OCI-LY1 (cell line): ENCODE measurements around the gene PKIB.

ENCODE experiments used
- H2AFZ ChIP-seq: fragments of 200-600 bp; sonication (generic), shearing (Covaris generic); 2 replicates; pipeline ENCODE4 v1.6.0; 2014; ENCODE audit warnings: antibody characterized with exemption, mild to moderate bottlenecking, low read length
- H3F3A ChIP-seq: fragments of 200-600 bp; sonication (generic), shearing (Covaris generic); 2 replicates; pipeline ENCODE4 v1.6.0; 2014; ENCODE audit warnings: mild to moderate bottlenecking, antibody characterized with exemption, low read length, moderate library complexity; ENCODE audit not compliant: insufficient read depth
- H3K27ac ChIP-seq: fragments of 200-600 bp; sonication (generic); 2 replicates; pipeline ENCODE4 v1.5.1; 2014; ENCODE audit warnings: low read length, mixed run types, mild to moderate bottlenecking, low read depth; ENCODE audit not compliant: poor library complexity, severe bottlenecking
- H3K27me3 ChIP-seq: fragments of 200-600 bp; sonication (generic); 2 replicates; pipeline ENCODE4 v1.6.0; 2014; ENCODE audit warnings: antibody characterized with exemption, mild to moderate bottlenecking, low read length, moderate library complexity; ENCODE audit not compliant: insufficient read depth
- H3K36me3 ChIP-seq: fragments of 200-600 bp; sonication (generic); 2 replicates; pipeline ENCODE4 v1.6.1; 2014; ENCODE audit warnings: mild to moderate bottlenecking, antibody characterized with exemption, low read length, moderate library complexity, mixed read lengths; ENCODE audit not compliant: insufficient read depth
- H3K4me1 ChIP-seq: fragments of 200-600 bp; sonication (generic); 2 replicates; pipeline ENCODE4 v1.5.1; 2014; ENCODE audit warnings: mild to moderate bottlenecking, low read length, moderate library complexity; ENCODE audit not compliant: insufficient read depth, severe bottlenecking
- H3K4me2 ChIP-seq: fragments of 200-600 bp; sonication (generic), shearing (Covaris generic); 2 replicates; pipeline ENCODE4 v1.6.1; 2014; ENCODE audit warnings: low read length
- H3K4me3 ChIP-seq: fragments of 200-600 bp; sonication (generic); 2 replicates; pipeline ENCODE4 v1.5.1; 2014; ENCODE audit warnings: low read length, low read depth, mild to moderate bottlenecking, mixed read lengths; ENCODE audit not compliant: poor library complexity, severe bottlenecking
- H3K79me2 ChIP-seq: fragments of 200-600 bp; shearing (Covaris generic); 2 replicates; pipeline ENCODE4 v1.6.1; 2016; ENCODE audit warnings: mixed run types, low read length, mixed read lengths; ENCODE audit not compliant: insufficient read depth
- H3K9ac ChIP-seq: fragments of 200-600 bp; sonication (generic), shearing (Covaris generic); 2 replicates; pipeline ENCODE4 v1.6.1; 2014; ENCODE audit warnings: mild to moderate bottlenecking, low read length, mixed read lengths
- H3K9me2 ChIP-seq: fragments of 200-600 bp; sonication (generic), shearing (Covaris generic); 2 replicates; pipeline ENCODE4 v1.6.1; 2014; ENCODE audit warnings: low read depth, mild to moderate bottlenecking, low read length, mixed read lengths
- H3K9me3 ChIP-seq: fragments of 200-600 bp; shearing (Covaris generic); 2 replicates; pipeline ENCODE4 v1.6.1; 2014; ENCODE audit warnings: low read length, mixed read lengths
- H4K20me1 ChIP-seq: fragments of 200-600 bp; sonication (generic), shearing (Covaris generic); 2 replicates; pipeline ENCODE4 v1.6.0; 2016; ENCODE audit warnings: mild to moderate bottlenecking, low read length; ENCODE audit not compliant: insufficient read depth
- EZH2 ChIP-seq: fragments of 200-600 bp; sonication (generic), shearing (Covaris generic); IDR thresholded peaks from 2 replicates; pipeline ENCODE4 v1.8.0; 2017; ENCODE audit warnings: borderline replicate concordance, mixed run types, mild to moderate bottlenecking, antibody characterized with exemption, low read length, moderate library complexity, mixed read lengths
- TF ChIP-seq, protein P1 (sequence below): fragments of 200-600 bp; sonication (generic), shearing (Covaris generic); IDR thresholded peaks from 2 replicates; pipeline ENCODE4 v1.5.1; 2017; ENCODE audit warnings: mild to moderate bottlenecking, antibody characterized with exemption, low read length, moderate library complexity, mixed read lengths

Gene PKIB

DNA sequence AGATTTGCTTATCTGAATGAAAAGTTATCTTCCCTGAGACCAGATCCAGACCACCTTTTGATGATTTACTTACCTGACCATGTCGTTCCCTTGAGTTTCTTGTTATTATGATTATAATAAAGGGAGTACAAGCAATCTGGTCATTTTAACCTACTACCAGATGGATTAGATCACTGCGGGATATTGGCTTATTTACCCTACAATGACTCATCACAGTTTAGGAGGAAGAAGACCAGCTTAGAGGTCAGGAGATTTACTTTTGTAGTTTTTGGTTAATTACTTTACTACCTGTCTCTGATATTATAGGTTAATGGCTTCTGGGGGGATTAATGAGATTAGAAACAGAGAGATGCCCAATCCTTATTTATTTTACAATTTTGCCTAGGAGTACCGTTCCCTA is 10.7 kb downstream of the PKIB start:
- no peak overlapping the region for H3K27ac ChIP-seq
- H3F3A ChIP-seq, result no peaks in the 10 kb centered on the region
- no peak overlapping the region for H3K4me2 ChIP-seq
- no peak for TF ChIP-seq EZH2
- TF ChIP-seq, protein P1, sequence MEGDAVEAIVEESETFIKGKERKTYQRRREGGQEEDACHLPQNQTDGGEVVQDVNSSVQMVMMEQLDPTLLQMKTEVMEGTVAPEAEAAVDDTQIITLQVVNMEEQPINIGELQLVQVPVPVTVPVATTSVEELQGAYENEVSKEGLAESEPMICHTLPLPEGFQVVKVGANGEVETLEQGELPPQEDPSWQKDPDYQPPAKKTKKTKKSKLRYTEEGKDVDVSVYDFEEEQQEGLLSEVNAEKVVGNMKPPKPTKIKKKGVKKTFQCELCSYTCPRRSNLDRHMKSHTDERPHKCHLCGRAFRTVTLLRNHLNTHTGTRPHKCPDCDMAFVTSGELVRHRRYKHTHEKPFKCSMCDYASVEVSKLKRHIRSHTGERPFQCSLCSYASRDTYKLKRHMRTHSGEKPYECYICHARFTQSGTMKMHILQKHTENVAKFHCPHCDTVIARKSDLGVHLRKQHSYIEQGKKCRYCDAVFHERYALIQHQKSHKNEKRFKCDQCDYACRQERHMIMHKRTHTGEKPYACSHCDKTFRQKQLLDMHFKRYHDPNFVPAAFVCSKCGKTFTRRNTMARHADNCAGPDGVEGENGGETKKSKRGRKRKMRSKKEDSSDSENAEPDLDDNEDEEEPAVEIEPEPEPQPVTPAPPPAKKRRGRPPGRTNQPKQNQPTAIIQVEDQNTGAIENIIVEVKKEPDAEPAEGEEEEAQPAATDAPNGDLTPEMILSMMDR, result no peak
- no peak overlapping the region for H3K4me3 ChIP-seq
- no peak overlapping the region for H3K9ac ChIP-seq
- H3K9me2 ChIP-seq, result no peaks in the 10 kb centered on the region
- H4K20me1 ChIP-seq, result no peaks in the 10 kb centered on the region
- H3K27me3 ChIP-seq, result no peaks in the 10 kb centered on the region
- H3K9me3 ChIP-seq, result no peaks in the 10 kb centered on the region
- no peak overlapping the region for H2AFZ ChIP-seq
- no peaks in the 10 kb centered on the region for H3K79me2 ChIP-seq
- no peaks in the 10 kb centered on the region for H3K36me3 ChIP-seq
- H3K4me1 ChIP-seq, result no peaks in the 10 kb centered on the region

DNA sequence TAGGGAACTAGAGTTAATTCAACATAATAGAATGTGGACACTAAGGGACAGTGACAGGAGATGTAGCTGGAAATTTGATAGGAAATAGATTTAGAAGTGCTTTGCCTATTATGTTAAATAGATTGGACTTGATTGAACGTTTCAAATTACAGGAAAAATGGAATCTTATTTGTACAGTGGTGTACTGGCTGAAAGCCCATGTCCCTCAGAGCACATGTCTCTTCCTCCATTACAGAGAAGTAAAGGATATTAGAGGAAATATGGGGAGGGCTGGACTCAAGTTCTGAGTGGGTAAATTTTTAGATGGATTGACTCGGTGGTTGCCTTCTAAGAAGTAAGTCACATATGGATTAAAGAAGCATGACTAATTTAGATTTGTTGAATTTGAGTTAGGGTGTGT is 11.4 kb downstream of the PKIB start:
- no peak overlapping the region for H2AFZ ChIP-seq
- no peak overlapping the region for H3K4me2 ChIP-seq
- H3K27ac ChIP-seq, result no peak overlapping the region

DNA sequence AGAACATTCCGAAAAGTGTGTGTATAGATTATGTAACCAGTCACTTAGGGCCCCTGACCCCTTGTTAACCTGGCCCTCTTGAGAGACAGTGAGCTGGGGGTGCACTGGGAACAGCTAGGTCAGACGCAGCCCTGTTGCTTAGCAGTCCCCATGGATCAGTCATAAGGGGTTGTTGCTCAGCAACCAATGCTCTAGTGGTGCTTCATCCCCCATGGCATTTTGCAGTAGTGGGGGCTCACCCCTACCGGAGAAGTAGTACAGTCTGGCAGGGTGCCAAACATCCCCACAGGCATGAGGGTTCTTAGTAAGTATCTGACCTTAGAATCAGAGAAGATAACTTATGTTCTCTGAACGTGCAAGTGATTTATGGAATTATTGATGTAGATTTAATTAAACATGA is 12.3 kb downstream of the PKIB start:
- H3K9me2 ChIP-seq, result no peaks in the 10 kb centered on the region
- H2AFZ ChIP-seq, result no peak overlapping the region
- H3K4me2 ChIP-seq, result no peak overlapping the region
- no peaks in the 10 kb centered on the region for H4K20me1 ChIP-seq
- no peaks in the 10 kb centered on the region for H3K79me2 ChIP-seq
- H3K27ac ChIP-seq, result no peak overlapping the region
- no peak for TF ChIP-seq EZH2
- TF ChIP-seq, protein P1, result no peak
- H3F3A ChIP-seq, result no peaks in the 10 kb centered on the region
- no peaks in the 10 kb centered on the region for H3K27me3 ChIP-seq
- no peak overlapping the region for H3K9ac ChIP-seq
- no peaks in the 10 kb centered on the region for H3K36me3 ChIP-seq
- no peak overlapping the region for H3K4me3 ChIP-seq
- no peaks in the 10 kb centered on the region for H3K9me3 ChIP-seq
- H3K4me1 ChIP-seq, result no peaks in the 10 kb centered on the region

More for the DNA sequence above, 11.4 kb downstream of the PKIB start:
- Histone ChIP-seq H3K36me3 (no peaks in the 10 kb centered on the region), H3K4me1 (no peaks in the 10 kb centered on the region), H3K9me3 (no peaks in the 10 kb centered on the region), H4K20me1 (no peaks in the 10 kb centered on the region), H3K9me2 (no peaks in the 10 kb centered on the region), H3K79me2 (no peaks in the 10 kb centered on the region), H3K9ac (no peak overlapping the region), H3K27me3 (no peaks in the 10 kb centered on the region), H3K4me3 (no peak overlapping the region), H3F3A (no peaks in the 10 kb centered on the region)
- TF ChIP-seq, protein P1, result no peak
